A549 (cell line): ENCODE results near the gene TPI1. TPM values are rescaled to one million over a fixed set of nuclear protein-coding genes. Genes with fewer than 3 reads are reported as not detected.

Experiments used
- ATAC-seq, 2 experiments: fragments of 200-7000 bp in 1 of 2; fragments of >200 bp in 1 of 2; cut with Nextera tagmentation in 1 of 2; cut with Tn5 transposase in 1 of 2; 3 replicates each; pipeline versions ENCODE4 v1.8.0 to v1.9.1; 2018 to 2020; ENCODE audit warnings: mild to moderate bottlenecking in 1 of 2, moderate library complexity in 1 of 2
- CTCF ChIA-PET: fragments of 300-600 bp; sonication (Branson Sonifier 250); formaldehyde crosslinking; extraction: SDS; loops from one replicate; lab custom pipeline; 2021; ENCODE audit warnings: antibody characterized with exemption, inconsistent platforms; lab: Yijun Ruan, JAX
- POLR2A ChIA-PET: fragments of 350-600 bp; formaldehyde crosslinking; extraction: SDS; loops from one replicate; lab custom pipeline; 2021; ENCODE audit warnings: antibody characterized with exemption, inconsistent platforms; lab: Yijun Ruan, JAX
- DNase-seq, 2 experiments: peaks; one replicate each; pipeline versions ENCODE4 v3.0.0 to v3.0.0-alpha.2; 2011 to 2016; ENCODE audit warnings: low read depth in 1 of 2, low spot score in 1 of 2
- FAIRE-seq: peaks from 2 replicates; lab custom pipeline; 2011; peaks lifted over from hg19 to GRCh38; lab: Jason Lieb, UNC
- H3K27ac ChIP-seq, 2 experiments: fragments of >200 bp; sonication (Bioruptor Twin); formaldehyde crosslinking; 3 replicates each; pipeline ENCODE4 v1.5.1; 2016 to 2017
- H3K4me1 ChIP-seq: fragments of >200 bp; sonication (Bioruptor Twin); formaldehyde crosslinking; 3 replicates; pipeline ENCODE4 v1.6.1; 2016
- H3K4me2 ChIP-seq: fragments of >200 bp; sonication (Bioruptor Twin); formaldehyde crosslinking; 3 replicates; pipeline ENCODE4 v1.6.1; 2016
- H3K4me3 ChIP-seq: fragments of >200 bp; sonication (Bioruptor Twin); formaldehyde crosslinking; 3 replicates; pipeline ENCODE4 v1.5.1; 2016
- H3K9me3 ChIP-seq: fragments of >200 bp; sonication (Bioruptor Twin); formaldehyde crosslinking; 3 replicates; pipeline ENCODE4 v1.6.1; 2016
- BCL3 ChIP-seq: fragments of >200 bp; sonication (Bioruptor Twin); formaldehyde crosslinking; IDR thresholded peaks from 3 replicates; pipeline ENCODE4 v1.6.1; 2016
- BHLHE40 ChIP-seq: IDR thresholded peaks from 2 replicates; pipeline ENCODE4 v1.6.1; 2012; ENCODE audit warnings: low read depth, low read length, inconsistent platforms
- CBX8 ChIP-seq: fragments of 200-600 bp; sonication (generic); IDR thresholded peaks from 2 replicates; pipeline ENCODE4 v1.6.1; 2016
- CTCF ChIP-seq: fragments of >200 bp; sonication (Bioruptor Twin); formaldehyde crosslinking; IDR thresholded peaks from 3 replicates; pipeline ENCODE4 v1.5.1; 2016
- E2F6 ChIP-seq: IDR thresholded peaks from 2 replicates; pipeline ENCODE4 v1.6.1; 2012; ENCODE audit warnings: low read depth, borderline replicate concordance
- ELK1 ChIP-seq: fragments of 150-350 bp; IDR thresholded peaks from 2 replicates; pipeline ENCODE4 v1.6.1; 2014; ENCODE audit warnings: low read depth, mild to moderate bottlenecking, low read length
- FOXS1 ChIP-seq: fragments of 250-450 bp; sonication (Bioruptor Pico); IDR thresholded peaks from 2 replicates; pipeline ENCODE4 v1.5.0; 2020; ENCODE audit warnings: mild to moderate bottlenecking, moderate library complexity
- HEYL ChIP-seq: fragments of 250-450 bp; sonication (Bioruptor Pico); IDR thresholded peaks from 2 replicates; pipeline ENCODE4 v1.8.0; 2021; ENCODE audit warnings: mild to moderate bottlenecking, moderate library complexity
- HOXB13 ChIP-seq: fragments of 250-450 bp; sonication (Bioruptor Pico); IDR thresholded peaks from 2 replicates; pipeline ENCODE4 v1.5.0; 2020; ENCODE audit warnings: low read depth, mild to moderate bottlenecking, moderate library complexity
- HOXB5 ChIP-seq: fragments of 250-450 bp; sonication (Bioruptor Pico); IDR thresholded peaks from 2 replicates; pipeline ENCODE4 v1.5.0; 2020; ENCODE audit warnings: mild to moderate bottlenecking, moderate library complexity
- JUNB ChIP-seq: fragments of >200 bp; sonication (Bioruptor Twin); formaldehyde crosslinking; IDR thresholded peaks from 2 replicates; pipeline ENCODE4 v1.6.1; 2016
- MAFK ChIP-seq: fragments of 450-650 bp; IDR thresholded peaks from 2 replicates; pipeline ENCODE4 v1.6.1; 2014; ENCODE audit not compliant: partially characterized antibody
- MAZ ChIP-seq: fragments of 150-350 bp; IDR thresholded peaks from 2 replicates; pipeline ENCODE4 v1.6.1; 2014; ENCODE audit warnings: antibody characterized with exemption, low read depth, low read length, borderline replicate concordance
- MYC ChIP-seq: IDR thresholded peaks from 2 replicates; pipeline ENCODE4 v1.6.1; 2012; ENCODE audit warnings: mild to moderate bottlenecking, inconsistent platforms, low read length, improper control_type of control experiment, borderline replicate concordance
- NFE2L2 ChIP-seq: fragments of 150-350 bp; conservative IDR thresholded peaks from 2 replicates; pipeline ENCODE4 v1.6.1; 2014; ENCODE audit warnings: low read length
- NPAS2 ChIP-seq: fragments of 250-450 bp; sonication (Bioruptor Pico); IDR thresholded peaks from 2 replicates; pipeline ENCODE4 v1.8.0; 2022; ENCODE audit warnings: mild to moderate bottlenecking, moderate library complexity, borderline replicate concordance
- REST ChIP-seq: fragments of 200-600 bp; sonication (generic); IDR thresholded peaks from 2 replicates; pipeline ENCODE4 v1.6.1; 2016; ENCODE audit warnings: antibody characterized with exemption, mild to moderate bottlenecking, moderate library complexity
- RFX5 ChIP-seq: fragments of 450-650 bp; IDR thresholded peaks from 2 replicates; pipeline ENCODE4 v1.7.1; 2014; ENCODE audit warnings: antibody characterized with exemption, mild to moderate bottlenecking, moderate library complexity
- SREBF2 ChIP-seq: fragments of 450-650 bp; IDR thresholded peaks from 2 replicates; pipeline ENCODE4 v1.6.1; 2014; ENCODE audit warnings: mild to moderate bottlenecking, moderate library complexity
- TP53 ChIP-seq: fragments of 250-450 bp; sonication (Bioruptor Pico); IDR thresholded peaks from 2 replicates; pipeline ENCODE4 v1.5.0; 2021; ENCODE audit warnings: mild to moderate bottlenecking, moderate library complexity
- ZC3H11A ChIP-seq: fragments of 450-650 bp; IDR thresholded peaks from 2 replicates; pipeline ENCODE4 v1.6.1; 2014; ENCODE audit warnings: antibody characterized with exemption, mild to moderate bottlenecking
- ZSCAN20 ChIP-seq: fragments of 250-450 bp; sonication (Bioruptor Pico); IDR thresholded peaks from 2 replicates; pipeline ENCODE4 v1.8.0; 2022; ENCODE audit warnings: mild to moderate bottlenecking, moderate library complexity
- WGBS: methylation state at CpG from one replicate; pipeline ENCODE4 v1.1.6; 2017; ENCODE audit errors: missing lambda C conversion rate; 5-methylcytosine and 5-hydroxymethylcytosine counted together
- polyA plus RNA-seq, 4 experiments: library from polyadenylated mRNA; depleted of rRNA in 3 of 4; stranded (reverse); fragments of >200 nt; fragmentation: RNase III in 1 of 4; extraction: RNeasy Plus Mini Kit Qiagen cat#74134 plus additional on column Dnase treatment in 1 of 4; gene quantifications; 2 replicates in 3 of 4; 3 replicates in 1 of 4; pipeline ENCODE4 v1.2.3, GENCODE V29; 2011 to 2017

TPI1 gene
- polyA plus RNA-seq, 2 of the 4 experiments (the other 2 are of a cell fraction) = 1,293 to 1,913 TPM

GRCh38 chr12:6883252-6883651 is 15.9 kb downstream of the TPI1 start:
- no peak for ATAC-seq
- Histone ChIP-seq H3K4me1 (peaks cover 60% of the 10 kb centered on the region), H3K27ac (peak overlapping the region in 1 of 2 experiments; percentile 16; a peak in 1 of 6 replicates), H3K4me2 (no peak overlapping the region), H3K4me3 (no peak overlapping the region), H3K9me3 (no peaks in the 10 kb centered on the region)
- DNase-seq = no peak
- no peak for TF ChIP-seq SREBF2
- no peak for TF ChIP-seq ZSCAN20 (CRISPR knock-in tag)
- TF ChIP-seq HOXB13 (CRISPR knock-in tag) = no peak
- no peak for TF ChIP-seq BHLHE40
- no peak for TF ChIP-seq HEYL
- no peak for TF ChIP-seq CTCF
- no peak for TF ChIP-seq TP53
- no peak for TF ChIP-seq FOXS1 (CRISPR knock-in tag)
- TF ChIP-seq MAZ = no peak
- TF ChIP-seq RFX5 = no peak
- TF ChIP-seq HOXB5 (CRISPR knock-in tag) = no peak
- TF ChIP-seq MYC = no peak
- no peak for TF ChIP-seq REST
- 98% methylated on average over 5 of the region's 5 CpGs for WGBS
- POLR2A ChIA-PET = interaction anchor here (1.8 kb wide), 1 partner anchor 11 kb away, joined by 15 read pairs; the partner anchor contains the start of gene SPSB2
- no peak for FAIRE-seq
- CTCF ChIA-PET = interaction anchor here (0.7 to 17.9 kb wide), 4 partner anchors 8 to 41 kb away, joined by 3 to 399 read pairs (median 70); partner anchors contain the start of gene SPSB2

- WGBS = 96% methylated on average over 11 of the region's 11 CpGs
These were observed 16.4 kb downstream of the TPI1 start for GRCh38 chr12:6883683-6884082.

More at GRCh38 chr12:6883683-6884082, 16.4 kb downstream of the TPI1 start:
- CTCF ChIA-PET = interaction anchor here (1.1 to 17.9 kb wide), 3 partner anchors 7 to 13 kb away, joined by 4 to 399 read pairs (median 136); partner anchors contain the start of gene SPSB2
- H3K4me1 ChIP-seq = peaks cover 64% of the 10 kb centered on the region
- H3K27ac ChIP-seq = peak overlapping the region; percentile 84 to 91; a peak in 3 of 6 replicates
- no peaks in the 10 kb centered on the region for H3K9me3 ChIP-seq
- ATAC-seq = no peak
- FAIRE-seq = no peak
- TF ChIP-seq NFE2L2 (no peak), E2F6 (no peak), JUNB (no peak), MAFK (no peak), ZC3H11A (no peak), BHLHE40 (no peak), NPAS2 (CRISPR knock-in tag) (no peak), BCL3 (no peak), ELK1 (no peak), CBX8 (no peak)
- TF ChIP-seq, all 56 proteins: peak for 0
- DNase-seq = no peak
- no peak overlapping the region for H3K4me3 ChIP-seq
- H3K4me2 ChIP-seq = no peak overlapping the region
- POLR2A ChIA-PET = no interaction called here
